HEK293T (cell line): Measurements from ENCODE around the gene NECAB3.

Experiments used
- BHLHE40 ChIP-seq: fragments of 450-650 bp; IDR thresholded peaks from 2 replicates; pipeline ENCODE4 v1.6.1; 2016; ENCODE audit warnings: mild to moderate bottlenecking, moderate library complexity, borderline replicate concordance
- FOXA1 ChIP-seq: fragments of 450-650 bp; IDR thresholded peaks from 2 replicates; pipeline ENCODE4 v1.6.1; 2016; ENCODE audit warnings: mild to moderate bottlenecking
- FOXK2 ChIP-seq: fragments of 450-650 bp; IDR thresholded peaks from 2 replicates; pipeline ENCODE4 v1.6.1; 2016; ENCODE audit warnings: mild to moderate bottlenecking
- FOXM1 ChIP-seq: fragments of 450-650 bp; IDR thresholded peaks from 2 replicates; pipeline ENCODE4 v1.6.1; 2017; ENCODE audit warnings: mild to moderate bottlenecking, borderline replicate concordance
- LEF1 ChIP-seq: fragments of 450-650 bp; IDR thresholded peaks from 2 replicates; pipeline ENCODE4 v1.6.1; 2017; ENCODE audit warnings: mild to moderate bottlenecking, borderline replicate concordance
- NFRKB ChIP-seq: fragments of 450-650 bp; IDR thresholded peaks from 2 replicates; pipeline ENCODE4 v1.6.1; 2016; ENCODE audit warnings: mild to moderate bottlenecking, moderate library complexity
- TARDBP ChIP-seq: fragments of 450-650 bp; IDR thresholded peaks from 2 replicates; pipeline ENCODE4 v1.6.1; 2016
- ZNF384 ChIP-seq: fragments of 450-650 bp; IDR thresholded peaks from 2 replicates; pipeline ENCODE4 v1.6.1; 2016

- TF ChIP-seq ZNF384 (no peak), FOXA1 (no peak), FOXK2 (no peak), TARDBP (no peak), LEF1 (no peak), FOXM1 (no peak), NFRKB (no peak), BHLHE40 (no peak)
These were observed 19.8 kb upstream of the NECAB3 start for GRCh38 chr20:33693741-33694638.
